Measurements from ENCODE around the gene PNPLA1.

PNPLA1 gene

GRCh38 chr6:36318690-36319435 lies 49.0 kb downstream of the PNPLA1 start:
- no peak for DNase-seq

GRCh38 chr6:36319436-36319762 lies 49.5 kb downstream of the PNPLA1 start:
- DNase-seq, result no peak

GRCh38 chr6:36319821-36320220 lies 50.0 kb downstream of the PNPLA1 start:
- DNase-seq, result no peak

- DNase-seq, result no peak
Measured at GRCh38 chr6:36320475-36320874, 50.6 kb downstream of the PNPLA1 start.

- DNase-seq, result no peak
Measured at GRCh38 chr6:36322591-36322990, 52.7 kb downstream of the PNPLA1 start.

- peak; percentile 21 for DNase-seq
Measured at GRCh38 chr6:36323062-36323461, 53.2 kb downstream of the PNPLA1 start.

- DNase-seq, result no peak
Measured at GRCh38 chr6:36324191-36324590, 54.3 kb downstream of the PNPLA1 start.

- DNase-seq, result no peak
Measured at GRCh38 chr6:36324715-36325114, 54.9 kb downstream of the PNPLA1 start.

- DNase-seq, result no peak
Measured at GRCh38 chr6:36326356-36326995, 56.6 kb downstream of the PNPLA1 start.

- DNase-seq, result no peak
Measured at GRCh38 chr6:36327226-36327918, 57.5 kb downstream of the PNPLA1 start.

- DNase-seq, result no peak
Measured at GRCh38 chr6:36327919-36328236, 58.0 kb downstream of the PNPLA1 start.

- DNase-seq, result no peak
Measured at GRCh38 chr6:36328600-36328999, 58.7 kb downstream of the PNPLA1 start.

- DNase-seq, result no peak
Measured at GRCh38 chr6:36329798-36330291, 60.0 kb downstream of the PNPLA1 start.

GRCh38 chr6:36330366-36330765 lies 60.5 kb downstream of the PNPLA1 start:
- DNase-seq, result no peak

GRCh38 chr6:36331381-36331780 lies 61.5 kb downstream of the PNPLA1 start:
- no peak for DNase-seq

- no peak for DNase-seq
Measured at GRCh38 chr6:36333171-36333895, 63.5 kb downstream of the PNPLA1 start.

- DNase-seq, result peak; percentile 20
Measured at GRCh38 chr6:36333931-36334725, 64.3 kb downstream of the PNPLA1 start.

- DNase-seq, result no peak
Measured at GRCh38 chr6:36334832-36335459, 65.1 kb downstream of the PNPLA1 start.

- no peak for DNase-seq
Measured at GRCh38 chr6:36335465-36336207, 65.8 kb downstream of the PNPLA1 start.

- DNase-seq, result no peak
Measured at GRCh38 chr6:36336208-36336710, 66.4 kb downstream of the PNPLA1 start.

- DNase-seq, result no peak
Measured at GRCh38 chr6:36336779-36337241, 67.0 kb downstream of the PNPLA1 start, which contains the start of gene BNIP5. Gene BNIP5, minus strand, starts transcription at chr6:36336888. Its CDS starts 6,198 bp downstream, at chr6:36330690.
